HG03039 (cell line): ENCODE results near the gene MDN1.

ENCODE experiments used
- ATAC-seq: cut with Tn5 transposase; IDR thresholded peaks from one replicate; pipeline ENCODE4 v1.9.1; 2021; ENCODE audit warnings: mild to moderate bottlenecking, moderate library complexity; ENCODE audit not compliant: unreplicated experiment

Gene MDN1

GRCh38 chr6:89703292-89703691 is 116.3 kb downstream of the MDN1 start:
- no peak for ATAC-seq

GRCh38 chr6:89702349-89702748 is 117.2 kb downstream of the MDN1 start:
- ATAC-seq = no peak

GRCh38 chr6:89695667-89696066 is 123.9 kb downstream of the MDN1 start:
- ATAC-seq = no peak

GRCh38 chr6:89694428-89694827 is 125.2 kb downstream of the MDN1 start:
- no peak for ATAC-seq

- no peak for ATAC-seq
Measured at GRCh38 chr6:89693207-89693606, 126.4 kb downstream of the MDN1 start.

- ATAC-seq = no peak
Measured at GRCh38 chr6:89692256-89692655, 127.3 kb downstream of the MDN1 start.

GRCh38 chr6:89690944-89691324 is 128.7 kb downstream of the MDN1 start:
- no peak for ATAC-seq

GRCh38 chr6:89689732-89690131 is 129.9 kb downstream of the MDN1 start:
- ATAC-seq = no peak

- no peak for ATAC-seq
Measured at GRCh38 chr6:89688328-89688727, 131.3 kb downstream of the MDN1 start.

- ATAC-seq = no peak
Measured at GRCh38 chr6:89685311-89685710, 134.3 kb downstream of the MDN1 start.

- no peak for ATAC-seq
Measured at GRCh38 chr6:89682991-89683390, 136.6 kb downstream of the MDN1 start.

GRCh38 chr6:89681983-89682564 is 137.5 kb downstream of the MDN1 start:
- no peak for ATAC-seq

GRCh38 chr6:89680551-89680950 is 139.0 kb downstream of the MDN1 start:
- ATAC-seq = no peak

- ATAC-seq = no peak
Measured at GRCh38 chr6:89680150-89680549, 139.4 kb downstream of the MDN1 start.

- ATAC-seq = no peak
Measured at GRCh38 chr6:89679215-89680120, 140.1 kb downstream of the MDN1 start.

- ATAC-seq = no peak
Measured at GRCh38 chr6:89678531-89678930, 141.1 kb downstream of the MDN1 start.

GRCh38 chr6:89675949-89676748 is 143.4 kb downstream of the MDN1 start:
- no peak for ATAC-seq

- ATAC-seq = no peak
Measured at GRCh38 chr6:89670935-89671565, 148.5 kb downstream of the MDN1 start.

- ATAC-seq = no peak
Measured at GRCh38 chr6:89669002-89669401, 150.6 kb downstream of the MDN1 start.

GRCh38 chr6:89667872-89668556 is 151.6 kb downstream of the MDN1 start:
- ATAC-seq = no peak
